ENCODE data around the gene MAP3K21.

DNA sequence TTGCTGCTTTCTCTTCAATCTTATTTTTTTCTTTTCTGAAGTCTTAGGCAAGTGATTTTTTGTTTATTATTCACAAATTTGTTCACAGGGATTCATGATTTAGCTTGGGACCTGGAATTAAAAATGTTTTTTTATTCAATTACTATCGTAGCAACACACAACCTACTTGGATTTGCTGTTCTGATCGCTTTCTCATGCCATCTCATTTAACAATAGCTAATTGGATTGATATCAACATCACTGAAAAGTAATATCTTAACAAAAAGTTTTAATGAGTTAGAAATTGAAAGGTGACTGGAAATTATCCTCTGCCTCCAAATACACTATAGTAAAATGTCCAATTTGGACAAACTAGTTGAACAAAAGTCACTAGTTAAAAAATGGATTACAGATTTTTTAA, 32.4 kb downstream of the MAP3K21 start:
- TF ChIP-seq, protein P1, sequence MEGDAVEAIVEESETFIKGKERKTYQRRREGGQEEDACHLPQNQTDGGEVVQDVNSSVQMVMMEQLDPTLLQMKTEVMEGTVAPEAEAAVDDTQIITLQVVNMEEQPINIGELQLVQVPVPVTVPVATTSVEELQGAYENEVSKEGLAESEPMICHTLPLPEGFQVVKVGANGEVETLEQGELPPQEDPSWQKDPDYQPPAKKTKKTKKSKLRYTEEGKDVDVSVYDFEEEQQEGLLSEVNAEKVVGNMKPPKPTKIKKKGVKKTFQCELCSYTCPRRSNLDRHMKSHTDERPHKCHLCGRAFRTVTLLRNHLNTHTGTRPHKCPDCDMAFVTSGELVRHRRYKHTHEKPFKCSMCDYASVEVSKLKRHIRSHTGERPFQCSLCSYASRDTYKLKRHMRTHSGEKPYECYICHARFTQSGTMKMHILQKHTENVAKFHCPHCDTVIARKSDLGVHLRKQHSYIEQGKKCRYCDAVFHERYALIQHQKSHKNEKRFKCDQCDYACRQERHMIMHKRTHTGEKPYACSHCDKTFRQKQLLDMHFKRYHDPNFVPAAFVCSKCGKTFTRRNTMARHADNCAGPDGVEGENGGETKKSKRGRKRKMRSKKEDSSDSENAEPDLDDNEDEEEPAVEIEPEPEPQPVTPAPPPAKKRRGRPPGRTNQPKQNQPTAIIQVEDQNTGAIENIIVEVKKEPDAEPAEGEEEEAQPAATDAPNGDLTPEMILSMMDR (IDR thresholded peaks at IDR 0.05; ENCODE audit: low read depth, low read length, poor library complexity, severe bottlenecking): no peak
- TF ChIP-seq EZH2phosphoT487 (IDR thresholded peaks at IDR 0.05; ENCODE audit: borderline replicate concordance, low read length): no peak

Measured in DOHH2 (cell line).